ENCODE measurements around the gene DOCK1.

The DOCK1 gene

GRCh38 chr10:127242914-127243313 is 337.7 kb downstream of the DOCK1 start:
- DNase-seq, result no peak

DNA sequence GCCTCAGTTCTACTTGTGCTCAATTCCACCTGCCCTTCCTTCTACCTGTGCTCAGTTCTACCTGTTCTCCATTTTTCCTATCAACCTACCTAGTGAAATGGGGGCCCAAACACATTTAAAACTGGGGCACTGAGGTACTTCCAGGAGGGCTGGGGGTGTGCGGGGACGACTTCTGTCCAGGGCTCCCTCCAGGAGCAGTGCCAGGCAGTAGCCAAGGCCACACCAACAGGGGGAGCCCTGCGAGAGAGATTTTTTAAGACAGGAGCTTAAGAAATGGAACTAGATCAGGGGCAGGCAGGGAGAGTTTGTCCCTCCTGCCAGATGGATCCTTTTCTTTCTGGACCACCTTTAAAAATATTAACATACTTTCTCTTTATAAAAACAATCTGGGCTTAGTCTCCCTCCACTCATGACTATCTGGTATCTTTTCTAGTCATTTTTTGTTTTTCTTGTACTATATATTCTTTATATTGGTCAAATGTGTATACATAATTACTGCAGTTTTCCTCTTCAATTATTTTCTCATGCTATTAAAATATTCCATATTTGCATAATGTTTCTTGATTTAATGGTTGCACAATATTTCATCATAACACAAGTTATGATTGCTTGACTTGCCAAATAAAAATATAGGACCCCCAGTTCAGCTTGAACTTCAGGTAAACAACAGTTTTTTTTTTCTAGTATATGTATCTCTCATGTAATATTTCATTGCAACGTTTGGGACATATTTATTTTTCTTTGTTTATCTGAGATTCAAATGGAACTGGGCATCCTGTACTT is 338.5 kb downstream of the DOCK1 start:
- peak in 4 of 6 experiments; percentile 11 to 30 (median 18) for DNase-seq

- no peak for DNase-seq
Observed at GRCh38 chr10:127245456-127245855, 340.2 kb downstream of the DOCK1 start.

DNA sequence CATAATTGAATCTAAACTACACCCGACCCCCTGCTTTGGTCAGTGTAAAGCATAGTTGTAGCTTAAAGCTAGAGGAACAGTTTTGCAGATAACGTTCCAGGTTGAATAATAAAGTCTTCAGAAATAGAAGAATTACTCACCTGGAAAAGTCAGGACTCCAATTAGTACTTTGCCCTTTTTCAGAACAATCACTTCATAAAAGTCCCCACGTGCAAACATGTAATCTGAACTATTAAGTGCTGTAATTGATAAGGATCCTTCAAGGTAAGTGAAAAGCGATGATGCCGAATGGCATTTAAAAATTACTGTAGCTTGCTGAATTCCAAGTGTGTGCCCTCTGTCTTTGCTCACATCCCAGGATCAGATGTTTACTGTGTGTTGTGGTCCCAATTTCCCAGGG is 344.8 kb downstream of the DOCK1 start:
- no peak for DNase-seq

- no peak for DNase-seq
Observed at GRCh38 chr10:127252818-127253217, 347.6 kb downstream of the DOCK1 start.

DNA sequence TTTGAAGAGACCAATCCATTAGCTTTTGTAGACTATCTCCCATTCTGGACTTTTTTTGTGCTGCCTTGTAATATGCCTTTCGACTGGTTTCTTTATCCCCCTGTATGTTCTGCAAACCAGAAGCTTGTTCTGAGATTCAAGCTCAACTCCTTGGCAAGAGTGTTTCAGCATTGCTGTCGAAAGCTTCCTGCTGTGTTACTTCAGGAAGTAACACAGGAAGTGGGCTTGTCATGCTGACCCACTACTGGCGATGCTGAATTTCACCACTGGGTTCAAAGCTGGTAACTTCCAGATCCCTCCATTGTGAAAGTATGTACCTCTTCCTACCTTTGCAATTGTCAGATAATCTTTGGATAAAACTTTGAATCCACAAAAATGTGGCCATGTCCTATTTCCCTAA is 349.0 kb downstream of the DOCK1 start:
- DNase-seq, result no peak

DNA sequence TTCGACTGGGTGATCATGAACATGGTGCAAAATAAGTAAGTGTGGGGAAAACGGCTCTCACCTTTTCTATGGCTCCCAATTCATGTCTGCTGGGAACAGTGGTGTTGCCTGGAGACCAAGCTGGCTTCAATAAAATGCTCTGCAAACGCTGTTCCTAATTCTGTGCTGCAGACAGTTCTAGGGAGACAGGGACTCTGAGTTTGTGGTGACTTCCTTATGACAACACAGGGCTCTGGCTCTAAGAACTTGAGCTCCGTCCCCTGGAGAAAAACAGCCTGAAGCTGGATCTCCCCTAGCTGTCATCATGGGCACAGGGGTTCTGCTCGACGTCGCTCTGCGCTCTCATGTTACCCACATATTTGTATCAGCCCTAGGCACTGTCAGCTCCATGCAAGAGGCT is 352.2 kb downstream of the DOCK1 start:
- no peak for DNase-seq

DNA sequence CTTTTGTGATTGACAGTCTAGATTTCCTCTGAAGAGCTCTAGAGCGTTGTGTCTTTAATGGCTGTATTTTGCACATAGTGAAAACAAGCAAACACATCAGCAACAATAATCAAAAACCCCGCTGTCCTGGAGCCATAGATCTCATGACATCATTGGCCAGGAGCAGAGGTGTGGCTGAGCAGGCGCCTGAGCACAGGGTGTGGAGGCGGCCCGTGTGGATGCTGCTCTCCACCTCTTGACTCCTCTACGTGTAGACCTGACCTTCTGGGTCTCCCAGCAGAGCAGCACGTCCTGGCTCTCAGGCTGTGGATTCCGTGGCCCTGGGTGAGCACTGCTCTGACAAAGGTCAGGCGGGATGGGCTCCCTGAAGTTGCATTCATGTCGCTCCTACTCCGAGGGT is 354.1 kb downstream of the DOCK1 start:
- no peak for DNase-seq

DNA sequence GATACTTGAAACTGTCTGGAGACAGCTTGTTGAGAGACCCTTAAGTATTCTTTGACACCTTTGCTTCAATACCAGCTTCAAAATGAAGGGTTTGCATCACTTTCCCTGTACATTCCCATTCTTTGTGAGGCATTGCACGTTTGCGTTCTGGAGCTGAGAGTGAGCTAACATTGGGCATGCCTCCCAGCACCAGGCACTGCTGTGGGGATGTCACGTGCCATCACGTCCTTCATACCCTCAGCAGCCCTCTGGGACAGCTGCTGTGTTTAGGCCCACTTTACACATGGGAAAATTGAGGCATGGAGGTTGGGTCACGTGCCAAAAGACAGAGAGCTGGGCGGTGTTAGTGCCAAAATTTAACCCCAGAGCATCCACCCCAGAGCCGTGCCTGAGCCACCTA is 357.4 kb downstream of the DOCK1 start:
- no peak for DNase-seq

GRCh38 chr10:127265288-127265687 is 360.1 kb downstream of the DOCK1 start:
- DNase-seq, result no peak

- DNase-seq, result no peak
Observed at GRCh38 chr10:127266431-127266830, 361.2 kb downstream of the DOCK1 start.

DNA sequence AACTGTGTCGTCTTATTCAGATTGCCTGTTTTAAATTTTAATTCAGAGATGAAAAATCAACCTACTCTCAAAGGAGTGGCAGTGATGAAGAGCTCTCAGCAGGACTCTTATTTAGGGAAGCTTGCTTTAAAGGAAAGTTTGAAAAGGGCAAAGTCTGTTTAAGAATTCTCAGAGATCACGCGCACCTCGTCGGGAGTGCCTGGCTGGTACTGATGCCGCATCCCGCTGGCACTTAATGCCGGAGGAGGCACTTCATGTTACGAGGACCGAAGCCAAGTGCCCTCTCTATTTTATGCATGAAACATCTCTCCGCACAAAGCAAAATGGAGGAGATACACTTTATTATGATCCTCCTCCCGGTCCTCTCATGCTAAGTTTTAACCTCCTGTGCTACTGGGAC is 362.2 kb downstream of the DOCK1 start:
- DNase-seq, result no peak

DNA sequence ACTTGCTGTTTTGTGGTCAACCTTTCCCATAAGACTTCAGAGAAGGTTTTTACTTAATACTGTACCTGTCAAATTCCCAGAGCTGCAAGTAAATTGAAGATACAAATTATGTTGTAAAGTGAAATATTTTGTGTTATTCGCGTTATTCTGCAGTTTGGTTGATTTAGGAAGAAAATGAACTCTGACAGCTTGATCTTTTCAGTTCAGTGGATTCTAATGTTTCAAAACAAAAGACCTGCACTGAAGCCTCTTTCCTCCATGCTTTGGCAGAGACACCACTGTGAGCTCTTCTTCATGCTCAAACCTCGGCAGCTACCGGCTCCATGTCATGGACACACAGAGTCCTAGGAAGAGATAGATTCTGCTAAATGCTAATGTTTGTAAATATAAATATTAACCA is 366.8 kb downstream of the DOCK1 start:
- no peak for DNase-seq

- no peak for DNase-seq
Observed at GRCh38 chr10:127275272-127275671, 370.0 kb downstream of the DOCK1 start.

- no peak for DNase-seq
Observed at GRCh38 chr10:127275793-127276450, 370.7 kb downstream of the DOCK1 start.

- DNase-seq, result no peak
Observed at GRCh38 chr10:127276794-127277462, 371.7 kb downstream of the DOCK1 start.

DNA sequence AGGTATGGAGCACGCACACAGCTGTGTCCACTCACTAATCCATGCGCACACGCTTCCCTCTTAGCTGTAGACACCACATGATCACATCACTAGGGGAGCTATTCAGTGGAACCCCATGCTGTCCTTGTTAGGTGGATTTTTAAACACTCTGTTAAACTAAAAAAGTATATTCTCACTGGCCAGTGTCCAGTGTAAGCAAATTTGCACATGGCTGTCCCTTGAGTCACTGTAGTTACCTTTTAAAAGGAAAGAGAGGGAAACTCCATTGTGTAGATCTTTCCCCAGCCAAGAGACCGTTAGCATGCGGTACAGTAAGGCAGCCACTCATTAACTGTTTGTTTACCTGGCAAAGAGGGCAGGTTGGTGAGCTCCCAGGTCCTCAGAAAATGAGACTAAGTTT is 372.8 kb downstream of the DOCK1 start:
- DNase-seq, result no peak

- no peak for DNase-seq
Observed at GRCh38 chr10:127279334-127279774, 374.1 kb downstream of the DOCK1 start.

- DNase-seq, result no peak
Observed at GRCh38 chr10:127280446-127280845, 375.2 kb downstream of the DOCK1 start.

DNA sequence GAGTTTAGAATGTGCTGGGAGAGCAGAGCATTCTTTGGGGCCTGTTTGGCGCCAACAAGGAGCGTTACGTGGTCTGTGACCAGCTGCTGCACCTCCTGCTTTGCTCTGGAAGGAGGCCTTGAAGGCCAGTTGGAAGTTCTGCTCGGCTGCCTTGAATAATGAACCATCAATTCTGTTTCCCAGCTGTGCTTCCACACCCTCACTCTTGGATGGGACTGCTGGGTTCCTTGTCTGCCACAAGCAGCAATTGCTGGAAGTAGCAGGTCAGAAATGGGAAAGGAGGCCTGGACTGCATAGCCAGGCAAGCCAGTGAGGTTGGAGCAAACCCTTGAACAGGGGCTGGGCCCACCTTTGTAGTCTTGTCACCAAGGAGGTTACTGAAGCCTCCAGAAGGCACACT is 377.8 kb downstream of the DOCK1 start:
- no peak for DNase-seq

GRCh38 chr10:127283576-127283975 is 378.3 kb downstream of the DOCK1 start:
- no peak for DNase-seq

GRCh38 chr10:127290850-127291249 is 385.6 kb downstream of the DOCK1 start:
- no peak for DNase-seq

DNA sequence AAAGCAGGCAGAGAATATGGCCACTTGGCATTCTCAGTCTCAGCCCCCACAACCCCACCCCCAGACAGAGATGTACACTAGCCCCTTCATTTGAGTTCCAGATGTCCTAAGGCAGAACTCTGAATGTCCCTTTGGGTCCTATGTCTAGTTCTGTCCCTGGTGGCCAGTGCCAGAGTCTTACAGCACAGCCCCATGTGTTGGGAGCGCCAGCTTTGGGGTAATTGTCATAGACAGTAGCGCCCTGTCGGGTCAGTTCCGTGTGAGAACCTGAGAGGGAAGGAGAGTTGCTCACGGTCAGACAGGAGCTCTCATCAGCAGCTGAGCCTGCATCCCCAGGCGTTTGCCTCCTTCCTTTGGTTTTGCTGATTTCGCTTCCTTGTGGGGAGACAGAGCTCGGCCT is 386.1 kb downstream of the DOCK1 start:
- DNase-seq, result no peak

- no peak for DNase-seq
Observed at GRCh38 chr10:127292888-127293287, 387.7 kb downstream of the DOCK1 start.
